Measurements from ENCODE around the gene KCNJ12.
"Not testable (repeated sequence)": the region's sequence is repeated elsewhere in the genome, so short reads cannot be mapped to it uniquely, and the experiment has no call there.

- not testable (repeated sequence) for TF ChIP-seq CTCF (IDR thresholded peaks at IDR 0.05); ZFX (IDR thresholded peaks at IDR 0.05; ENCODE audit: borderline replicate concordance)
Observed at GRCh38 chr17:21404539-21404938, 28.4 kb downstream of the KCNJ12 start.

Data from 22Rv1 (cell line).